HEK293 (cell line): Measurements from ENCODE around the gene BDNF.

Experiments
- CTCF ChIA-PET: fragments of 350-600 bp; formaldehyde crosslinking; extraction: SDS; loops from one replicate; lab custom pipeline; 2021; ENCODE audit warnings: antibody characterized with exemption; lab: Yijun Ruan, JAX
- POLR2A ChIA-PET: fragments of 300-600 bp; formaldehyde crosslinking; extraction: SDS; loops from one replicate; lab custom pipeline; 2020; ENCODE audit warnings: antibody characterized with exemption, inconsistent platforms; lab: Yijun Ruan, JAX
- H3K27ac ChIP-seq: fragments of 200-500 bp; sonication (Bioruptor generic); 2 replicates; pipeline ENCODE4 v1.5.1; 2014; ENCODE audit warnings: low read depth, low read length, control low read depth, inconsistent platforms; ENCODE audit errors: extremely low read depth
- H3K36me3 ChIP-seq, 2 experiments: fragments of 200-500 bp in 1 of 2; sonication (Bioruptor generic) in 1 of 2; 1 replicate in 1 of 2; 2 replicates in 1 of 2; pipeline ENCODE4 v1.5.1; 2014 to 2017; ENCODE audit warnings: inconsistent platforms in 2 of 2, low read length in 2 of 2; ENCODE audit not compliant: control insufficient read depth in 2 of 2, insufficient read depth in 1 of 2
- H3K4me1 ChIP-seq: fragments of 200-500 bp; sonication (Bioruptor generic); 2 replicates; pipeline ENCODE4 v1.5.1; 2014; ENCODE audit warnings: mild to moderate bottlenecking, low read length, inconsistent platforms; ENCODE audit not compliant: control insufficient read depth, insufficient read depth
- H3K4me3 ChIP-seq: 2 replicates; pipeline ENCODE4 v1.5.1; 2011; ENCODE audit warnings: low read depth, mild to moderate bottlenecking, control low read depth, low read length, moderate library complexity
- H3K9me3 ChIP-seq: fragments of 200-500 bp; sonication (Bioruptor generic); 2 replicates; pipeline ENCODE4 v1.5.1; 2014; ENCODE audit warnings: low read depth, low read length, inconsistent platforms; ENCODE audit not compliant: control insufficient read depth, insufficient read depth
- IKZF3 ChIP-seq: fragments of 450-650 bp; IDR thresholded peaks from 2 replicates; pipeline ENCODE4 v1.5.0; 2018; ENCODE audit warnings: missing biosample characterization, mild to moderate bottlenecking, missing genetic modification characterization, moderate library complexity
- YY1 ChIP-seq: fragments of 450-650 bp; formaldehyde crosslinking; IDR thresholded peaks from 2 replicates; pipeline ENCODE4 v1.5.1; 2018; ENCODE audit warnings: missing biosample characterization, missing genetic modification characterization
- ZBTB10 ChIP-seq: fragments of 450-650 bp; formaldehyde crosslinking; IDR thresholded peaks from 2 replicates; pipeline ENCODE4 v1.5.1; 2016; ENCODE audit warnings: missing biosample characterization, missing genetic modification characterization
- ZBTB20 ChIP-seq: fragments of 450-650 bp; formaldehyde crosslinking; IDR thresholded peaks from 2 replicates; pipeline ENCODE4 v1.5.1; 2016; ENCODE audit warnings: missing biosample characterization, missing genetic modification characterization
- ZEB2 ChIP-seq: fragments of 450-650 bp; formaldehyde crosslinking; IDR thresholded peaks from 2 replicates; pipeline ENCODE4 v1.5.1; 2016; ENCODE audit warnings: missing biosample characterization, missing genetic modification characterization
- ZIC2 ChIP-seq: fragments of 450-650 bp; formaldehyde crosslinking; IDR thresholded peaks from 2 replicates; pipeline ENCODE4 v1.5.1; 2016; ENCODE audit warnings: missing biosample characterization, missing genetic modification characterization
- ZNF19 ChIP-seq: fragments of 450-650 bp; formaldehyde crosslinking; IDR thresholded peaks from 2 replicates; pipeline ENCODE4; 2016; ENCODE audit warnings: missing biosample characterization, missing genetic modification characterization, low read depth
- ZNF26 ChIP-seq: fragments of 450-650 bp; formaldehyde crosslinking; IDR thresholded peaks from 2 replicates; pipeline ENCODE4 v1.5.1; 2016; ENCODE audit warnings: missing biosample characterization, missing genetic modification characterization
- ZNF324 ChIP-seq: fragments of 450-650 bp; formaldehyde crosslinking; IDR thresholded peaks from 2 replicates; pipeline ENCODE4 v1.5.1; 2016; ENCODE audit warnings: missing biosample characterization, missing genetic modification characterization
- ZNF350 ChIP-seq: fragments of 450-650 bp; formaldehyde crosslinking; IDR thresholded peaks from 2 replicates; pipeline ENCODE4 v1.5.0; 2017; ENCODE audit warnings: missing biosample characterization, mild to moderate bottlenecking, missing genetic modification characterization
- ZNF362 ChIP-seq: fragments of 450-650 bp; formaldehyde crosslinking; IDR thresholded peaks from 2 replicates; pipeline ENCODE4 v1.5.1; 2016; ENCODE audit warnings: missing biosample characterization, missing genetic modification characterization
- ZNF555 ChIP-seq: fragments of 450-650 bp; formaldehyde crosslinking; conservative IDR thresholded peaks from 2 replicates; pipeline ENCODE4 v1.5.1; 2017; ENCODE audit warnings: missing biosample characterization, mild to moderate bottlenecking, missing genetic modification characterization, inconsistent platforms
- ZNF560 ChIP-seq: fragments of 450-650 bp; formaldehyde crosslinking; IDR thresholded peaks from 2 replicates; pipeline ENCODE4 v1.5.1; 2017; ENCODE audit warnings: missing biosample characterization, missing genetic modification characterization, borderline replicate concordance
- ZNF596 ChIP-seq: fragments of 450-650 bp; IDR thresholded peaks from 2 replicates; pipeline ENCODE4 v1.5.0; 2018; ENCODE audit warnings: missing biosample characterization, mild to moderate bottlenecking, missing genetic modification characterization, moderate library complexity
- ZNF639 ChIP-seq: fragments of 450-650 bp; formaldehyde crosslinking; IDR thresholded peaks from 2 replicates; pipeline ENCODE4 v1.5.1; 2016; ENCODE audit warnings: missing biosample characterization, missing genetic modification characterization
- ZNF701 ChIP-seq: fragments of 450-650 bp; formaldehyde crosslinking; IDR thresholded peaks from 2 replicates; pipeline ENCODE4 v1.5.1; 2016; ENCODE audit warnings: missing biosample characterization, missing genetic modification characterization
- ZNF785 ChIP-seq: fragments of 450-650 bp; formaldehyde crosslinking; IDR thresholded peaks from 2 replicates; pipeline ENCODE4 v1.5.1; 2016; ENCODE audit warnings: missing biosample characterization, missing genetic modification characterization
- ZNF830 ChIP-seq: fragments of 450-650 bp; IDR thresholded peaks from 2 replicates; pipeline ENCODE4 v1.5.0; 2018; ENCODE audit warnings: missing biosample characterization, missing genetic modification characterization, low read depth, mild to moderate bottlenecking, moderate library complexity
- TF ChIP-seq, protein P1 (sequence below): fragments of 450-650 bp; formaldehyde crosslinking; IDR thresholded peaks from 2 replicates; pipeline ENCODE4 v1.5.1; 2017; ENCODE audit warnings: missing biosample characterization, missing genetic modification characterization
- TF ChIP-seq, protein P2 (sequence below): fragments of 450-650 bp; formaldehyde crosslinking; IDR thresholded peaks from 2 replicates; pipeline ENCODE4 v1.5.1; 2017; ENCODE audit warnings: missing biosample characterization, missing genetic modification characterization
- TF ChIP-seq, protein P3 (sequence below): fragments of 450-650 bp; formaldehyde crosslinking; IDR thresholded peaks from 2 replicates; pipeline ENCODE4 v1.5.1; 2016; ENCODE audit warnings: missing biosample characterization, missing genetic modification characterization, low read depth
- TF ChIP-seq, protein P4 (sequence below): fragments of 450-650 bp; formaldehyde crosslinking; IDR thresholded peaks from 2 replicates; pipeline ENCODE4 v1.5.1; 2017; ENCODE audit warnings: missing biosample characterization, mild to moderate bottlenecking, missing genetic modification characterization, moderate library complexity

Gene BDNF

GRCh38 chr11:27718863-27719545 is 18.7 kb upstream of the BDNF start:
- Histone ChIP-seq H3K4me3 (peak overlapping the region; percentile 53), H3K27ac (peak overlapping the region; percentile 37; the same call in 1 of the 2 replicates), H3K4me1 (peaks cover 5% of the 10 kb centered on the region; the same call in 1 of the 2 replicates), H3K9me3 (no peaks in the 10 kb centered on the region), H3K36me3 (no peaks in the 10 kb centered on the region)
- POLR2A ChIA-PET = interaction anchor here (0.6 to 2.2 kb wide), 4 partner anchors 20 to 1064 kb away, joined by 3 to 9 read pairs (median 5); partner anchors contain the start of genes BDNF, KIF18A and METTL15
- CTCF ChIA-PET = interaction anchor here (0.6 to 2.8 kb wide), 12 partner anchors 10 to 1671 kb away, joined by 3 to 12 read pairs (median 4); no protein-coding TSS in a partner anchor
- TF ChIP-seq YY1 (no peak), ZNF324 (tag by site-specific recombination) (no peak), ZNF596 (tag by site-specific recombination) (no peak), ZNF362 (tag by site-specific recombination) (no peak), ZBTB10 (tag by site-specific recombination) (no peak), ZIC2 (tag by site-specific recombination) (0 out of 2 replicates have a peak, but pooled peaks have one; percentile 19), ZNF785 (no peak), ZEB2 (tag by site-specific recombination) (0 out of 2 replicates have a peak, but pooled peaks have one; percentile 34), ZNF350 (no peak), ZNF26 (tag by site-specific recombination) (no peak), ZNF555 (tag by site-specific recombination) (no peak), ZNF701 (tag by site-specific recombination) (no peak), ZNF639 (tag by site-specific recombination) (no peak), ZBTB20 (tag by site-specific recombination) (peak; percentile 44), ZNF560 (tag by site-specific recombination) (no peak), ZNF19 (no peak), IKZF3 (tag by site-specific recombination) (no peak), ZNF830 (no peak)
- TF ChIP-seq, protein P1, sequence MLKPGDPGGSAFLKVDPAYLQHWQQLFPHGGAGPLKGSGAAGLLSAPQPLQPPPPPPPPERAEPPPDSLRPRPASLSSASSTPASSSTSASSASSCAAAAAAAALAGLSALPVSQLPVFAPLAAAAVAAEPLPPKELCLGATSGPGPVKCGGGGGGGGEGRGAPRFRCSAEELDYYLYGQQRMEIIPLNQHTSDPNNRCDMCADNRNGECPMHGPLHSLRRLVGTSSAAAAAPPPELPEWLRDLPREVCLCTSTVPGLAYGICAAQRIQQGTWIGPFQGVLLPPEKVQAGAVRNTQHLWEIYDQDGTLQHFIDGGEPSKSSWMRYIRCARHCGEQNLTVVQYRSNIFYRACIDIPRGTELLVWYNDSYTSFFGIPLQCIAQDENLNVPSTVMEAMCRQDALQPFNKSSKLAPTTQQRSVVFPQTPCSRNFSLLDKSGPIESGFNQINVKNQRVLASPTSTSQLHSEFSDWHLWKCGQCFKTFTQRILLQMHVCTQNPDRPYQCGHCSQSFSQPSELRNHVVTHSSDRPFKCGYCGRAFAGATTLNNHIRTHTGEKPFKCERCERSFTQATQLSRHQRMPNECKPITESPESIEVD (tag by site-specific recombination) = no peak
- TF ChIP-seq, protein P2, sequence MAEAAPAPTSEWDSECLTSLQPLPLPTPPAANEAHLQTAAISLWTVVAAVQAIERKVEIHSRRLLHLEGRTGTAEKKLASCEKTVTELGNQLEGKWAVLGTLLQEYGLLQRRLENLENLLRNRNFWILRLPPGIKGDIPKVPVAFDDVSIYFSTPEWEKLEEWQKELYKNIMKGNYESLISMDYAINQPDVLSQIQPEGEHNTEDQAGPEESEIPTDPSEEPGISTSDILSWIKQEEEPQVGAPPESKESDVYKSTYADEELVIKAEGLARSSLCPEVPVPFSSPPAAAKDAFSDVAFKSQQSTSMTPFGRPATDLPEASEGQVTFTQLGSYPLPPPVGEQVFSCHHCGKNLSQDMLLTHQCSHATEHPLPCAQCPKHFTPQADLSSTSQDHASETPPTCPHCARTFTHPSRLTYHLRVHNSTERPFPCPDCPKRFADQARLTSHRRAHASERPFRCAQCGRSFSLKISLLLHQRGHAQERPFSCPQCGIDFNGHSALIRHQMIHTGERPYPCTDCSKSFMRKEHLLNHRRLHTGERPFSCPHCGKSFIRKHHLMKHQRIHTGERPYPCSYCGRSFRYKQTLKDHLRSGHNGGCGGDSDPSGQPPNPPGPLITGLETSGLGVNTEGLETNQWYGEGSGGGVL = peak; percentile 62
- TF ChIP-seq, protein P3, sequence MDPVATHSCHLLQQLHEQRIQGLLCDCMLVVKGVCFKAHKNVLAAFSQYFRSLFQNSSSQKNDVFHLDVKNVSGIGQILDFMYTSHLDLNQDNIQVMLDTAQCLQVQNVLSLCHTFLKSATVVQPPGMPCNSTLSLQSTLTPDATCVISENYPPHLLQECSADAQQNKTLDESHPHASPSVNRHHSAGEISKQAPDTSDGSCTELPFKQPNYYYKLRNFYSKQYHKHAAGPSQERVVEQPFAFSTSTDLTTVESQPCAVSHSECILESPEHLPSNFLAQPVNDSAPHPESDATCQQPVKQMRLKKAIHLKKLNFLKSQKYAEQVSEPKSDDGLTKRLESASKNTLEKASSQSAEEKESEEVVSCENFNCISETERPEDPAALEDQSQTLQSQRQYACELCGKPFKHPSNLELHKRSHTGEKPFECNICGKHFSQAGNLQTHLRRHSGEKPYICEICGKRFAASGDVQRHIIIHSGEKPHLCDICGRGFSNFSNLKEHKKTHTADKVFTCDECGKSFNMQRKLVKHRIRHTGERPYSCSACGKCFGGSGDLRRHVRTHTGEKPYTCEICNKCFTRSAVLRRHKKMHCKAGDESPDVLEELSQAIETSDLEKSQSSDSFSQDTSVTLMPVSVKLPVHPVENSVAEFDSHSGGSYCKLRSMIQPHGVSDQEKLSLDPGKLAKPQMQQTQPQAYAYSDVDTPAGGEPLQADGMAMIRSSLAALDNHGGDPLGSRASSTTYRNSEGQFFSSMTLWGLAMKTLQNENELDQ (tag by site-specific recombination) = no peak
- TF ChIP-seq, protein P4, sequence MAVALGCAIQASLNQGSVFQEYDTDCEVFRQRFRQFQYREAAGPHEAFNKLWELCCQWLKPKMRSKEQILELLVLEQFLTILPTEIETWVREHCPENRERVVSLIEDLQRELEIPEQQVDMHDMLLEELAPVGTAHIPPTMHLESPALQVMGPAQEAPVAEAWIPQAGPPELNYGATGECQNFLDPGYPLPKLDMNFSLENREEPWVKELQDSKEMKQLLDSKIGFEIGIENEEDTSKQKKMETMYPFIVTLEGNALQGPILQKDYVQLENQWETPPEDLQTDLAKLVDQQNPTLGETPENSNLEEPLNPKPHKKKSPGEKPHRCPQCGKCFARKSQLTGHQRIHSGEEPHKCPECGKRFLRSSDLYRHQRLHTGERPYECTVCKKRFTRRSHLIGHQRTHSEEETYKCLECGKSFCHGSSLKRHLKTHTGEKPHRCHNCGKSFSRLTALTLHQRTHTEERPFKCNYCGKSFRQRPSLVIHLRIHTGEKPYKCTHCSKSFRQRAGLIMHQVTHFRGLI (tag by site-specific recombination) = no peak
